H1 (cell line): ENCODE measurements around the gene GDPD4. TPM values are rescaled to one million over a fixed set of nuclear protein-coding genes. Genes with fewer than 3 reads are reported as not detected.

ENCODE experiments used
- GTF2F1 ChIP-seq: IDR thresholded peaks from 2 replicates; pipeline ENCODE4 v1.6.1; 2012; ENCODE audit warnings: low read depth, low read length, improper control_type of control experiment, borderline replicate concordance
- KDM5A ChIP-seq: fragments of 200-600 bp; IDR thresholded peaks from 2 replicates; pipeline ENCODE4 v1.7.1; 2012; ENCODE audit warnings: mild to moderate bottlenecking, low read length, inconsistent platforms, mixed read lengths
- SP1 ChIP-seq: IDR thresholded peaks from 2 replicates; pipeline ENCODE4 v1.6.1; 2011; ENCODE audit warnings: low read depth, low read length
- polyA plus RNA-seq, 7 experiments: library from polyadenylated mRNA; depleted of rRNA in 3 of 7; stranded (reverse) in 5 of 7; unstranded in 2 of 7; fragments of >200 nt in 5 of 7; fragments of 200-250 nt in 2 of 7; gene quantifications; 1 replicate in 5 of 7; 2 replicates in 1 of 7; 4 replicates in 1 of 7; pipeline versions ENCODE4 v1.2.1 to v1.2.3, GENCODE V29; 2011 to 2013; ENCODE audit warnings: missing spikeins in 2 of 7, mixed read lengths in 2 of 7
- total RNA-seq: library from RNA; stranded (reverse); fragmentation: NEBNext Ultra II Directional; extraction: Animal tissue kit (Norgen Biotek cat#: 25700); gene quantifications from 2 replicates; pipeline ENCODE4 v1.2.1, GENCODE V29; 2021

GDPD4 gene
- total and polyA plus RNA-seq, 2 of the 8 experiments (the other 6 are each of a cell fraction or from before 2014, with no cell fraction given), result not detected

DNA sequence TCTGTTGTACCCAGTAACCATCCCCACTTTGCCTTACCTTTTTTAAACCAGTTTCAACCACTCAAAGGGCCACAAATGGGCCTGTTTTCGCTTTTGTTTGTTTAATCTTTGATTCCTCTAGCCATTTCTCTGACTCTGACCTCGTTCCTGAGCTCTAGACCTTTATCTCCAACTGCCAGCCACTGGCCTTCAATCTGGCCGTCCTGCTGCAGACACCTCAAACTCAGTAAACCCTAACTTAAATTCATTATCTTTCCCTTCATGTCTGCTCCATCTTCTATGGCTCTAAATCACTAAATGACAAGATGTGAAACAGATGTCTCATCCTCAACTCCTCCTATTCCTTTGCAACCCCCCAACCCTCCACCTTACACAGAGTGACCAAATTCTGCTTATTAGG is 1.3 kb upstream of the GDPD4 start (continued):
- TF ChIP-seq KDM5A (no peak), GTF2F1 (no peak), SP1 (no peak)
